Measurements from ENCODE around the gene CDKAL1.

The CDKAL1 gene

DNA sequence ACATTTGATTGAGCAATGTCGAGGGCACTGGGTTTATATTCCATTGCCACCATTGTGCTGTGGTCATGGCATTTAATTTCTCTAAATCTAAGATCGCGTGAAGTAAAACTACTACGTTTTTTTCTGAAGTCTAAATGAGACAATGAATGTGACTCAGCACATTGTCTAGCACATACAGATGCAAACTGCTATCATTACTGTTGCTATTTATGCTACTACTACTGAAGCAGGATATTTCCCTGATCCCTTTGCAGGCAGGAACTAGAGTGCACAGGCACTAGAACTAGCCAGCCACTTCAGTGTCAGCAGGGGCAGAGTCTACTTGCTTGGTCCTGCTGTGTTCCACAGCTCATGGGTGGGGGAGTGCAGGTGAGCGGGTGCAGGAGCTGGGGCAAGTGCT, 449.7 kb downstream of the CDKAL1 start:
- no peak for TF ChIP-seq CTCF (conservative IDR thresholded peaks at IDR 0.05)
- H3K27ac ChIP-seq: no peak overlapping the region

DNA sequence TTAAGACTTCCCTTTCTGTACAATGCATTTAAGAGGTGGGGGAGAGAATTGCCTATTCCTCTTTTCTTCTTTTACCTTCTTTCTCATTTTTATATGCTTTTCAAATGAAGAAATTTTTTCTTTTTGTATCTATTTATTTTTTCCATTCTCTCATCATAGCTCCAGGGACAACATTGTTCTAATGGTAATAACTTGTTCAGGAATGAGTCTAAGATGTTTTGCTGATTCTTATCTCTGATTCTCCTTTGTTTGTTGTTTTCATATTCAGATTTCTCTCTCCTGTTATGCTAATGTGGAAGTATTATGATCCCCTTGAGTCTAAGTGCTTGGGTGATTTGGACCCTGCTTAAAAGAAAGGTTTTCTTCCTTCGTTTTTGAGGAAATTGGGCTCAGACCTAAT, 451.6 kb downstream of the CDKAL1 start:
- H3K27ac ChIP-seq: no peak overlapping the region
- TF ChIP-seq CTCF (conservative IDR thresholded peaks at IDR 0.05): no peak

GRCh38 chr6:20991910-20992309, 457.7 kb downstream of the CDKAL1 start:
- no peak for TF ChIP-seq CTCF (conservative IDR thresholded peaks at IDR 0.05)
- H3K27ac ChIP-seq: no peak overlapping the region

DNA sequence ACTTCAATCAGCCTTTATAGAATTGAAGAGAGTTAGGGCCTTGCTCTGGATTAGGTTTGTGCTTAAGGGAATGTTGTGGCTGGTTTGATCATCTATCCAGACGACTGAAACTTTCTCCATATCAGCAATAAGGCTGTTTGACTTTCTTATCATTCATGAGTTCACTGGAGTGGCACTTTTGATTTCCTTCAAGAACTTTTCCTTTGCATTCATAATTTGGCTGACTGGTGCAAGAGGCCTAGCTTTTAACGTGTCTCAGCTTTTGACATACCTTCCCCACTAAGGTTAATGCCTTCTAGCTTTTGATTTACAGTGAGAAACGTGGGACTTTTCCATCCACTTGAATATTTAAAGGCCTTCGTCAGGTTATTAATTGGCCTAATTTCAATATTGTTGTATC, 461.8 kb downstream of the CDKAL1 start:
- TF ChIP-seq CTCF (conservative IDR thresholded peaks at IDR 0.05): no peak
- no peak overlapping the region for H3K27ac ChIP-seq

DNA sequence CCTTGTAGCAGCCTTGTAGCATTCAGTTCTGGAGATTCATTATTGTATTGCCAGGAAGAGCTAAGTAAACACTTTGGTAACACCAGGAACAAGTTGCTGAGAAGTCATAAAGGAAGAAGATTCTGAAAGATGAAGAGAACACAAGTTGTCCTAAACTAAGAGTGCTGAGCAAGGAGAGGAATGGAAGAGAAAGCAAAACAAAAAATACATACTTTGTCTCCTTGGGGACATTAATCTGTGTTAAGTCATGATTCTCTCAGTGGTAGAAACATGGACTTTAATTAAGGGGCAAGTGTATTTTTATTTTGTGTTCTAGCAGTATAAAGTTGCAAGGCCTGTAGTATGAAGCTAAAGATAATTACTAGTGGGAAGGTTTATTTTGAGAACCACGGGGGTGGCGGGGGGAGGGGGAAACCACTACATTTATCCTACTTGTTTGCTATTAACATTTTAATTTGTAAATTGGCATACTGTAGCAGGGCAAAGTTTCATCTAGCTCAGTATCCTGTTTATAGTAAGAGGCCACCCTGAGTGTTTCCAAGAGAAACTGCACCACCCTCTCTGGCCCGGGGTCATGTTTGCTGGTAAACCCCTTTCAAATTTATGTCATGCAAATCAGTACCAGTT, 463.0 kb downstream of the CDKAL1 start:
- H3K27ac ChIP-seq: no peak overlapping the region

DNA sequence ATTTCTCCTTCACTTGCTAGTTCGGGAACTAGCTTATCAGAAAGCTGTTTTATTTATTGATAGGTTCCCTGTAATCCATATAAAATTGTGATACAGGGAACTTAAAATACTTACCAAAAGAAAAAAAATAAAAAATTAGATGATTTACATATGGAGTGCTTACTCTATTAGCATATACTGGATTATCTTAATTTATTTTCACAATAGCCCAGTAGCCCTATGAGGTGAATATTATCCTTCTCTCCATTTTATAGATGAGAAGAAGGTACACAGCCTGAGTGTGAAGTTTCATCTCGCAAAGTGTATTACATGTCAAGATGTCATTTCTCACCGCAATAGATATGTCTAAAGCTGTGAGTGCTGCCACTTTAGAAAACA, 463.5 kb downstream of the CDKAL1 start:
- no peak for TF ChIP-seq CTCF (conservative IDR thresholded peaks at IDR 0.05)
- no peak overlapping the region for H3K27ac ChIP-seq

More for the DNA sequence above, 463.0 kb downstream of the CDKAL1 start:
- no peak for TF ChIP-seq CTCF (conservative IDR thresholded peaks at IDR 0.05)

DNA sequence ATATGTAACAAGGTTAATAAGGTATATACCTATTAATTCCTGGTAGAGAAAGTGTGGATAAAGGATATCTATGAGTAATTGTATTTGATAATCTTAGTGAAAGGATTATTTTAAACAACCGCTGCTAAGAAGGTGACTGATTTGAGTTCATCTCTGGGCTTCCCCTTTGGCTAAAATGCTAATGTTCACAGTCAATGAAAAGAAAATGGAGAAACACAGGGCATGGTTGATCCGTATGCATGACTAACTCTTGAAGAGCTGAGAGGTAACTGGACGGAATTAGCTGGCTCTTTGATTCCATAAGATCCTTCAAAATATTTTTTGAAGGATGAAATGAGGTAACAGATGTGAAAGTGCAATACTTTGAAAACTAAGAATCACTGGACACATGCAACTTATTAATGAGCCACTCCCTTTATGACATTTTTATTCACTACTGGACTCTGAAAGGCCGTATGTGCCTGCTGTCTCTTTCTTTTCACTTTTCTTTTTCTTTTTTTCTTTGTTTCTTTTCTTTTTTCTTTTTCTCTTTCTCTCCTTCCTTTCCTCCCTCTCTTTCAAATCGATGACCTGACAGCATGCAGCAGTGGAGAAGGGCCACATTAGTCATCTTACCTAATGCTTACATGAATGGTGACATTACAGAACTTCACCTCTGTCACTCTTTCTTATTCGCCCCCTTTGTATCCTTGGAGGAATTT, 464.6 kb downstream of the CDKAL1 start:
- no peak overlapping the region for H3K27ac ChIP-seq

More for the DNA sequence above, 464.6 kb downstream of the CDKAL1 start:
- TF ChIP-seq CTCF (conservative IDR thresholded peaks at IDR 0.05): no peak
